DND-41 (cell line): ENCODE results near the gene IDS.
"Not testable (repeated sequence)": the region's sequence is repeated elsewhere in the genome, so short reads cannot be mapped to it uniquely, and the experiment has no call there.

Source experiments
- CTCF ChIP-seq: IDR thresholded peaks from 2 replicates; pipeline ENCODE4 v1.5.1; 2012; ENCODE audit warnings: borderline replicate concordance, low read length, moderate library complexity, mild to moderate bottlenecking; ENCODE audit not compliant: poor library complexity, severe bottlenecking; ENCODE audit errors: extremely low read depth
- EZH2 ChIP-seq: IDR thresholded peaks from 3 replicates; pipeline ENCODE4 v1.6.1; 2012; ENCODE audit warnings: borderline replicate concordance, low read depth, mild to moderate bottlenecking, moderate library complexity, low read length, inconsistent platforms; ENCODE audit not compliant: severe bottlenecking

GRCh38 chrX:149520636-149521277 is 15.7 kb upstream of the IDS start:
- not testable (repeated sequence) for TF ChIP-seq CTCF, EZH2
